Fibroblast of lung (primary cell): Measurements from ENCODE around the gene COL6A2. TPM values are rescaled to one million over a fixed set of nuclear protein-coding genes. Genes with fewer than 3 reads are reported as not detected.

Experiments
- DNase-seq, 2 donors: peaks; one replicate each; pipeline versions ENCODE4 v3.0.0 to v3.0.0-alpha.2; 2010; ENCODE audit warnings: low read depth in 2 of 2
- H2AFZ ChIP-seq: 2 replicates; pipeline ENCODE4 v1.5.1; 2012; ENCODE audit warnings: low read length, control low read depth, inconsistent platforms
- H3K27ac ChIP-seq: 2 replicates; pipeline ENCODE4 v1.5.1; 2011; ENCODE audit warnings: low read length, control low read depth; ENCODE audit not compliant: insufficient read depth
- H3K27me3 ChIP-seq: 2 replicates; pipeline ENCODE4 v1.5.1; 2011; ENCODE audit warnings: mild to moderate bottlenecking, low read length; ENCODE audit not compliant: control insufficient read depth, insufficient read depth
- H3K36me3 ChIP-seq: 2 replicates; pipeline ENCODE4 v1.5.1; 2011; ENCODE audit warnings: low read length; ENCODE audit not compliant: control insufficient read depth, insufficient read depth
- H3K4me1 ChIP-seq: 2 replicates; pipeline ENCODE4 v1.5.1; 2011; ENCODE audit warnings: low read length; ENCODE audit not compliant: control insufficient read depth, insufficient read depth; ENCODE audit errors: extremely low read depth
- H3K4me2 ChIP-seq: 2 replicates; pipeline ENCODE4 v1.5.1; 2011; ENCODE audit warnings: low read length, control low read depth; ENCODE audit not compliant: insufficient read depth; ENCODE audit errors: extremely low read depth
- H3K4me3 ChIP-seq, 4 experiments: fragments of 200-600 bp in 1 of 4; sonication (generic) in 1 of 4; replicated peaks in 1 of 4; 2 replicates each; pipeline ENCODE4 v1.5.1; 2011 to 2016; ENCODE audit warnings: low read length in 4 of 4, low read depth in 3 of 4, mild to moderate bottlenecking in 3 of 4, control low read depth in 2 of 4, inconsistent platforms in 1 of 4, mixed read lengths in 1 of 4; ENCODE audit not compliant: insufficient read depth in 1 of 4; ENCODE audit errors: control extremely low read depth in 1 of 4
- H3K79me2 ChIP-seq: 2 replicates; pipeline ENCODE4 v1.5.1; 2012; ENCODE audit warnings: mild to moderate bottlenecking, low read length, inconsistent platforms; ENCODE audit not compliant: control insufficient read depth, insufficient read depth
- H3K9ac ChIP-seq: 2 replicates; pipeline ENCODE4 v1.5.1; 2011; ENCODE audit warnings: mild to moderate bottlenecking, low read length, control low read depth; ENCODE audit not compliant: insufficient read depth
- H3K9me3 ChIP-seq: 2 replicates; pipeline ENCODE4 v1.5.1; 2012; ENCODE audit warnings: low read depth, low read length; ENCODE audit not compliant: control insufficient read depth, insufficient read depth
- H4K20me1 ChIP-seq: 2 replicates; pipeline ENCODE4 v1.5.1; 2011; ENCODE audit warnings: low read length; ENCODE audit not compliant: control insufficient read depth, insufficient read depth; ENCODE audit errors: extremely low read depth
- EZH2 ChIP-seq: IDR thresholded peaks from 2 replicates; pipeline ENCODE4 v1.5.1; 2012; ENCODE audit warnings: low read length, control low read depth, mild to moderate bottlenecking; ENCODE audit errors: missing control alignments
- polyA plus RNA-seq, 2 donors: library from polyadenylated mRNA; depleted of rRNA in 1 of 2; stranded (reverse) in 1 of 2; unstranded in 1 of 2; fragments of >200 nt; gene quantifications; 2 replicates each; pipeline ENCODE4 v1.2.1, GENCODE V29; 2011 to 2012; ENCODE audit warnings: missing spikeins in 1 of 2
- total RNA-seq: library from RNA; depleted of rRNA; stranded (reverse); fragments of >200 nt; gene quantifications from 2 replicates; pipeline ENCODE4 v1.2.1, GENCODE V29; 2014
- TF ChIP-seq, protein P1 (sequence below), 2 donors: IDR thresholded peaks in 1 of 2; conservative IDR thresholded peaks in 1 of 2; 1 replicate in 1 of 2; 2 replicates in 1 of 2; pipeline ENCODE4 v1.5.1; 2011 to 2012; ENCODE audit warnings: low read length in 2 of 2, control low read depth in 1 of 2, inconsistent platforms in 1 of 2, low read depth in 1 of 2, mild to moderate bottlenecking in 1 of 2

Gene COL6A2
- total and polyA plus RNA-seq, 2 donors (not counting 1 experiment from before 2014, with no cell fraction given): 702 to 782 TPM

DNA sequence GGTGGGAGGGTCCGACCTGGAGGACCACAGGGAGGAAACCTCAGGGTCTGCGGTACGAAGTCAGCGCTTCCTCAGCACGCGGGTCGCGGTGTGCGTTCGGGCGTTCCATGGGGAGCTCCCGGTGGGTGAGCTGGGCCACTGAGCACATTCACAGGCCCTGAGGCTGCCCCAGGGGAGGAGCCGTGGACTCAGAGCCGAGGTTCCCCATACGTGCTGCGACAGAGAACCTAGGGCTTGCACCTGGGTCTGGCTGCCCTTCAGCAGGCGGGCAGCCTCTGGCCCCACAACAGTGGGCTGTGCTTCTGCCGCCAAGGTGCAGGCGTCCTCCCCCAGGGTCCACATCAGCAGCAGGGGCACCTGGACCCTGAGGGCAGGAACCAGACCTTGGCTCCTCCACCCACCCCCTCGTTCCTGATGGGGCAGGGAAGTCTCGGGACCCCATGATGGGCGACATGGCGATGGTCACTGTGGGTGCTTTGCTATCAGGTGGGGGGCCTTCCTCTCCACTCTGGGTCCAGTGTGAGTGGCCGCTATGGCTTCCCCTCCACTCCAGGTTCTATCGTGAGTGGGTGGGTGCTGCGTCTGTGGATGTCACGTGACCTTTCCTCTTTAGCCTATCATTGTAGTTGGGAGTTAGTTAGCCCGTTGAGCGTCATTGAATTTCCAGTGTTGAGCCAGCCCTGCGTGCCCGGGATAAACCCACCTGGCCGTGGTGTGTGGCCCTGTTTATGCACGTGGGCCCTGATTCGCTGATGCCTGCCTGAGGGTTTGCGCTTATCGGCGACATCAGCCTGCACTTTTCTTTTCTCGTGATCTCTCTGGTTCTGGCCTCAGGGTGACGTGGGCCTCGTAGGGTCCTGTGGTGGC is 29.6 kb downstream of the COL6A2 start:
- Histone ChIP-seq H3K79me2 (peaks cover 9% of the 10 kb centered on the region), H3K4me3 (no peak overlapping the region), H3K9me3 (no peaks in the 10 kb centered on the region), H3K9ac (no peak overlapping the region), H3K27me3 (no peaks in the 10 kb centered on the region), H2AFZ (no peak overlapping the region), H4K20me1 (no peaks in the 10 kb centered on the region), H3K36me3 (peaks cover 71% of the 10 kb centered on the region), H3K27ac (no peak overlapping the region), H3K4me2 (no peak overlapping the region), H3K4me1 (no peaks in the 10 kb centered on the region)
- TF ChIP-seq, protein P1, sequence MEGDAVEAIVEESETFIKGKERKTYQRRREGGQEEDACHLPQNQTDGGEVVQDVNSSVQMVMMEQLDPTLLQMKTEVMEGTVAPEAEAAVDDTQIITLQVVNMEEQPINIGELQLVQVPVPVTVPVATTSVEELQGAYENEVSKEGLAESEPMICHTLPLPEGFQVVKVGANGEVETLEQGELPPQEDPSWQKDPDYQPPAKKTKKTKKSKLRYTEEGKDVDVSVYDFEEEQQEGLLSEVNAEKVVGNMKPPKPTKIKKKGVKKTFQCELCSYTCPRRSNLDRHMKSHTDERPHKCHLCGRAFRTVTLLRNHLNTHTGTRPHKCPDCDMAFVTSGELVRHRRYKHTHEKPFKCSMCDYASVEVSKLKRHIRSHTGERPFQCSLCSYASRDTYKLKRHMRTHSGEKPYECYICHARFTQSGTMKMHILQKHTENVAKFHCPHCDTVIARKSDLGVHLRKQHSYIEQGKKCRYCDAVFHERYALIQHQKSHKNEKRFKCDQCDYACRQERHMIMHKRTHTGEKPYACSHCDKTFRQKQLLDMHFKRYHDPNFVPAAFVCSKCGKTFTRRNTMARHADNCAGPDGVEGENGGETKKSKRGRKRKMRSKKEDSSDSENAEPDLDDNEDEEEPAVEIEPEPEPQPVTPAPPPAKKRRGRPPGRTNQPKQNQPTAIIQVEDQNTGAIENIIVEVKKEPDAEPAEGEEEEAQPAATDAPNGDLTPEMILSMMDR (conservative IDR thresholded peaks at IDR 0.05 in 1 of 2, IDR thresholded peaks at IDR 0.05 in 1 of 2; ENCODE audit: low read depth in 1 of 2, low read length in 2 of 2): no peak
- no peak for TF ChIP-seq EZH2
- DNase-seq: no peak

- Histone ChIP-seq H3K27me3 (no peaks in the 10 kb centered on the region), H3K9me3 (no peaks in the 10 kb centered on the region), H4K20me1 (no peaks in the 10 kb centered on the region), H3K4me2 (no peak overlapping the region), H3K79me2 (peaks cover 8% of the 10 kb centered on the region), H3K4me3 (no peak overlapping the region), H3K4me1 (no peaks in the 10 kb centered on the region), H3K27ac (peak overlapping the region; percentile 43), H3K36me3 (peaks cover 71% of the 10 kb centered on the region), H3K9ac (no peak overlapping the region), H2AFZ (no peak overlapping the region)
- peak in 1 of 2 donors; percentile 30 for DNase-seq
- TF ChIP-seq, protein P1 (conservative IDR thresholded peaks at IDR 0.05 in 1 of 2, IDR thresholded peaks at IDR 0.05 in 1 of 2; ENCODE audit: low read depth in 1 of 2, low read length in 2 of 2): no peak
- TF ChIP-seq EZH2: no peak
These were observed 30.4 kb downstream of the COL6A2 start for GRCh38 chr21:46128106-46128932.

GRCh38 chr21:46128933-46129571 is 31.1 kb downstream of the COL6A2 start:
- Histone ChIP-seq H3K9ac (no peak overlapping the region), H3K4me3 (no peak overlapping the region), H2AFZ (no peak overlapping the region), H4K20me1 (no peaks in the 10 kb centered on the region), H3K79me2 (peaks cover 6% of the 10 kb centered on the region), H3K36me3 (peaks cover 68% of the 10 kb centered on the region), H3K27me3 (no peaks in the 10 kb centered on the region), H3K9me3 (no peaks in the 10 kb centered on the region), H3K27ac (no peak overlapping the region), H3K4me2 (no peak overlapping the region), H3K4me1 (no peaks in the 10 kb centered on the region)
- TF ChIP-seq EZH2: no peak
- TF ChIP-seq, protein P1 (conservative IDR thresholded peaks at IDR 0.05 in 1 of 2, IDR thresholded peaks at IDR 0.05 in 1 of 2; ENCODE audit: low read depth in 1 of 2, low read length in 2 of 2): no peak
- no peak for DNase-seq
